A673 (cell line): Measurements from ENCODE around the gene ACKR2.

Source experiments
- CTCF ChIP-seq: fragments of 300-800, 200-600 bp; sonication (generic); conservative IDR thresholded peaks from 2 replicates; pipeline ENCODE4 v1.5.1; 2017; ENCODE audit warnings: low read depth, mild to moderate bottlenecking, antibody characterized with exemption, low read length, moderate library complexity, mixed read lengths
- EZH2 ChIP-seq: fragments of 200-600 bp; sonication (generic); IDR thresholded peaks from 2 replicates; pipeline ENCODE4 v1.6.1; 2017; ENCODE audit warnings: borderline replicate concordance, low read depth, mild to moderate bottlenecking, mixed read lengths, antibody characterized with exemption, low read length; ENCODE audit not compliant: poor library complexity, severe bottlenecking

GRCh38 chr3:42838571-42838970 is 29.3 kb downstream of the ACKR2 start:
- no peak for TF ChIP-seq CTCF
- no peak for TF ChIP-seq EZH2
